GM12801 (cell line): ENCODE results near the gene XKRX.

Experiments used
- CTCF ChIP-seq: IDR thresholded peaks from one replicate; pipeline ENCODE4 v1.5.1; 2011; ENCODE audit warnings: control low read depth; ENCODE audit not compliant: insufficient read length; ENCODE audit errors: extremely low read depth

Gene XKRX

GRCh38 chrX:100928660-100929613 is at the start of gene XKRX:
Gene XKRX, minus strand, starts transcription at chrX:100928917. Its CDS starts 613 bp downstream, at chrX:100928304.
- no peak for TF ChIP-seq CTCF

- no peak for TF ChIP-seq CTCF
Measured at GRCh38 chrX:100976211-100976610, 47.5 kb upstream of the XKRX start.

GRCh38 chrX:100975212-100975611 is 46.5 kb upstream of the XKRX start:
- TF ChIP-seq CTCF = no peak

GRCh38 chrX:100973411-100973810 is 44.7 kb upstream of the XKRX start:
- no peak for TF ChIP-seq CTCF

- TF ChIP-seq CTCF = no peak
Measured at GRCh38 chrX:100969936-100970335, 41.2 kb upstream of the XKRX start.

- no peak for TF ChIP-seq CTCF
Measured at GRCh38 chrX:100969408-100969807, 40.7 kb upstream of the XKRX start, which contains the start of gene ARL13A. Gene ARL13A, plus strand, starts transcription at chrX:100969708. Its CDS starts 3,982 bp downstream, at chrX:100973690.

GRCh38 chrX:100964362-100964761 is 35.6 kb upstream of the XKRX start:
- no peak for TF ChIP-seq CTCF
